GM21423 (cell line): ENCODE measurements around the gene NACC1.

Source experiments
- ATAC-seq: cut with Tn5 transposase; IDR thresholded peaks from one replicate; pipeline ENCODE4 v1.9.1; 2021; ENCODE audit warnings: mild to moderate bottlenecking, moderate library complexity; ENCODE audit not compliant: unreplicated experiment

NACC1 gene

DNA sequence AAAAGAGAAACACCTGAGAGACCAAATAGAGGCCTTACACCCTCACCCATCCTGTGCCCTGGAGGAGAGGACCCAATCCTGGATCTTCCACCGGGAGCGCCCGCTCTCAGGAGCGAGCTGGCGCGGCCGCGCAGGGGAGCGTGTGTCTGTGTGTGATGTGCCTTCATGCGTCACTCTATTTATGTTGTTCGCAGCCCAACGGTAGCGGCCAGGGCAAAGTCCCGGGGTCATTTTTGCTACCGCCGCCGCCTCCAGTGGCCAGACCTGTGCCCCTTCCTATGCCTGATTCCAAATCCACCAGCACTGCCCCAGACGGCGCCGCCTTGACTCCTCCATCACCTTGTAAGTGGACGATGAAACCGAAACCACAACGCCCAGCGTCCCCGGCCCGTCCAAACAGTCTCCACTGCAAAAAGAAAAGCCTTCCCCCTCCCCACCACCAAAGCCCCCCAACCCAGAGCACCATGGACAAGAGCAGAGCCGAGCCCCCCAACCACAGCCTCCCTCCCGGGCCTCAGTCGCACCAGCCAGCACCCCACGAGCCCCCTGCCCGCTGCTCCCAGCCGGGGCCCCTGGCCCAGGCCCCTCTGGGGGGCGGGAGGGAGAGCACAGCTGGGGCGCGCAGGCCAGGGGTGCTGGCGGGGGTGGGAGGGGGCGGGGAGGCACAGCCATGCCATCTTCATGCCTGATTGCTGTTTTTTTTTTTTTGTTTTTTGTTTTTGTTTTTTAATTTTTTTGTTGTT lies 30.1 kb upstream of the NACC1 start:
- ATAC-seq: no peak

DNA sequence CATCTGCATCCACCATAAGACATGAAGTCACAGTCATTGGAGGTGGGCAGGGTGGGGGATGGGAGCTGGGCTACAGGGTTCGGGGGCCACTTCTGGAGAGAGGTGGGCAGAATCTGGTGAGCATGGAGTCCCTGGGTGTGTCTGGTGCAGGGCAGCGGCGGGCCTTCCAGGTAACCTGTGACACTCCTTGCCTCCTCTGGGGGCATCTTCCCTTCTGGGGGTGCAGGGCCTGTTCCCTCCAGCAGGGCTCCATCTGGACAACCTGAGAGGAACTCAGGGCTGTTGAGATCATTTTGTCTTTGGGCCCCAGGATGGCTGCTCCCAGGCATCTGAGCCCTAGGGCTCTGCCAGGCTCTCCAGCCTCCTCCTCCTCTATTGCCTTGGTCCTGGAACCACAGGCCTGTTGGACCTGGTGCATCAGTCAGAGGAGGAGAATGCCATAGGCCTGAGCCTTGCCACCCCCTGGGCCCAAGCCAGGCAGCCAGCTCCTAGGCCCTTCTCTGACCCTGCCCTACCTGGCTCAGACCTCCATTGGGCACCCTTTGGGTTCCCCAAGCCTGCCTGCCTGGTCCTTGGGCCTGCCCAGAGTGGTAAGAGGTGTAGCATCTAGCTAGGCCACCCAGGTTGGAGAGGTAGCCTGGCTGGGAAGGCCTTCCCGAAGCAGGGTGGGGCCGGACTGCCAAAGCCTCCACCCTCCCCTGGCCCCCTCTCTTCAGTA lies 28.8 kb upstream of the NACC1 start:
- ATAC-seq: no peak

DNA sequence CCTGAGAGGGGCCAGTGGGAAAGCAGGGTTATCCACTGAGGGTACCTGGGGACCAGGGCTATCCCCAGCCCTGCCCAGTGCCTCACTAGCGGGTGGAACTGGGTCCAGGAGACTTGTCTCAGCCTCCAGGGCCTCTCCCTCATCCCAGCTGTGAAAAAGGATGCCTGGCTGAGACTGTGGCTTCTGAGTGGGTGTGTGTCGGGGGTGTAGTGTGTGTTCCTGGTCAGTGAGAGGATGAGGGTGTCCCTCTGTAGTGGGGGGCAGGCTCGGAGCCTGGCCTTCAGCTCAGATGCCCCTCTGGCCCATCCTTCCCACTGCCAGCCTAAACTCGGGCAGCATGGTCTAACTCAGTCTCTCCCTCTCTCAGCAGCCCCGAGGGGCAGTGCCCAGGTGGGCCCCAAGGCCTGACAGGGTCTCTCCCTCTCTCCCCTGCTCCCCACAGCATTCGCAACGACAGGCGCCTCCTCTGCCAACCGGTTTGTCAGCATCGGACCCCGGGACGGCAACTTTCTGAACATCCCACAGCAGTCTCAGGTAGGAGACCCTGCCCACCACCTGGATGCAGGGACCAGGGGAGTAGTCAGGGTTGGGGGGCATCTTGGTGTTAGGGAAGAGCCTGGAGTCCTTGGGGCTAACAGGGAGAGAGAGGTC lies 28.1 kb upstream of the NACC1 start:
- no peak for ATAC-seq

DNA sequence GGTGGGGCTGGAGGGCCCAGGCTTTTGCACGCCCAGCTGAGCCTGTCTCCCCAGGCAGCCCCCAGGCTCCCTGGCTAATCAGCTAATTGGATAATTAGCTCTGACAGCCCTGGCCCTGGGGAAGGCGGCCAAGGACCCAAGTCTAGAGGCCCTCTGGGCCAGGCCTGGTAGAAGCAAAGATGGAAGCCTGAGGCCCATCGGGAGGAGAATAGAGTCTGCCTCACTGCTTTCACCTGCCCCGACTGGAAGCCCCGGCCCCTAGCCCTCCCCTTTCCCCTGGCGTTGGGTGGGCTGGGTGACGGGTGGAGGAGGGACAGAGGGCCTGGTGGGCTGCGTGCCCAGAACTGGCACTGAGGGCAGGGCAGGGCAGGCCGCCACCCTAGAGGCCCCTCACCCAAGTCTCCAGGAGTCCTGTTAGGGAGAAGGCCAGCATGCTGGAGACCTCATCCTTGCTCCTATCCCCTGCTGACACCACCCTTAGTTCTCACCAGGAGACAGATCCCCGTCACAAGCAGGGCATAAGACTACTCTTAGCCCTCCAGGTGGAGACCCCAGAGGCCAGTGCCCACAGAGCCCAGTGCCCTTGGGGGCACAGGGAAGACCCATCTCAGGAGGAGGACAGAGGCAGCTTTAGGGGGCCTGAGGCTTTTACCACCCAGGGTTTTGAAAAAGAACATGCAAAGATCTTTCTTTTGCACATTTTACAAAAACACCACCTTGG lies 27.4 kb upstream of the NACC1 start:
- ATAC-seq: no peak

DNA sequence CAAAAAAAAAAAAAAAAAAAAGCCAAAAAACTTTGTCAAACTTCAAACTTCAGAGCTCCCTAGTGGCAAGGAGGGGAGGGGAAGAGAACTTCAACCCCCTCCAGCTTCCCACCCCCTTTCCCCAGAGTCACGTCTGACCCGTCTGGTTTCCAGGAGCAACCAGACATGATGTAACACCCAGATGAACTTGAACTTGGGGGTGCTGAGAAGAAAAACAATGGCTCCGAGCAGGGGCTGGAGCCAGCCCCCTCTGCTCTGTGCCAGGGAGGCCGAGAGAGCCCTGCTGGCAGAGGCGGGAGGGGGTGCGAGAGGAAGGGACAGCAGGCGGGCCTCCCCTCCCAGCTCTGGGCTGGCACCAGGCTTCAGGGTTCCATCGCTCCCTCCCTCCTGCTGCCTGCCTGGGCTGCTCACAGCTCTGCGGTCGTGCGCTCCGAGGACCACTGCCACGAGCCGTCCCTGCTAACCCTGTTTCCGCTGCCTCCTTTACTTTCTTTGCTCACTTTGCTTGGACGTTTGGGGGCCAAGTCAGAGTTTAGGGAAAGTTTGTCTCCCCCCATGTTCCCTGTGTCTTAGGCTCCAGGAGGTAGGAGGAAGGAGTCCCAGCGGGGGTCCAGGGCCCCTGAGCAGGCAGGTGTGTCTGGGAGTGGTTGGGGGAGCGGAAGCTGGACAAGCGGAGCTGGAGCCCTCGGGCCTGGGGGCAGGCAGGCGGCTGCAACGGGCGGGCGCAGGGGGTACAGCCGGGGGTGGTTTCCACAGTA lies 26.5 kb upstream of the NACC1 start:
- no peak for ATAC-seq

DNA sequence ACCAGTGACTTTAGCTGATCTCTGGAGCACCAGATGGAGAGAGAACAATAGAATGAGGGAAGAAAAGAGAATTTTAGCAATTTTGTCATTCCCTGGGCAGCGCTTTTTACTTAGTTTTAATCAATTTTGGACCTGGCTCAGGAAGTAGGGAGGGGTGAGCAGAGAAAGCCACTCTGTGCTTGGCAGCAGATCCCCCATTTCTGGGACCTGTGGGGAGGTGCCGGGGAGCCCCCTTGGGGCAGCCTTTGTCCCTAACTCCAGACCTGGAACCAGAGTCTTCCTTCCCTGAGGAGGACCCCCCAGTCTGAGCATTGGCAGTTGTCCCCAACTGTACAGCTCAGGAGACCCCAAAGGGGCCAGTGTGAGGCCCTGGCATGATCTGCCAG lies 25.9 kb upstream of the NACC1 start:
- no peak for ATAC-seq

DNA sequence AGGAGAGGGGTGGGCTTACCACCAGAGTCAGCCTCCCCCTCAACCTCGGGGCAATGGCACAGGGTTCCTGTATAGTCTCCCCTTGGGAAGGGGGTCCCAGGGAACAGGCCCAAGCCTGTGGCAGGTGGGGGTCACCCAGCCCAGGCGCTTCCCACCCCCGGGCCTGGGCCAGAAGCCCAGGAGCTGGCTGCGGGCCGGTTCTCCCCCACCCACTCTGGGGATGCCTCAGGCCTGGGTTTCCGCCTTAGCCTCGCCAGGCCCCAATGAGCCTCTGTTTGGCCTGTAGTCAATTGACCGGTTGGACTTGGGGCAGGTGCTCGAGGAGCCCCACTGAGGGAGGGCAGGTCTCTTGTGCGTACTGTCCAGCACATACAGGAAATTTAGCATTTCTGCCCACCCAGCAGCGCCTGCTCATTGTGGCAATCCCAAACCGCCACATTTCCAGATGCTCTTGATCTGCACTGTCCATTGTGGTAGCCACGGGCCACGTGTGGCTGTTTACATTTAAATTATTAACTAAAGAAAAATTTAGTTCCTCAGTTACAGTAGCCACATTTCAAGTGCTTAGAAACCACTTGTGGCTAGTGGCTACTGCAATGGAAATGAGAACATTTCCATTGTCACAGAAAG lies 25.3 kb upstream of the NACC1 start:
- no peak for ATAC-seq

DNA sequence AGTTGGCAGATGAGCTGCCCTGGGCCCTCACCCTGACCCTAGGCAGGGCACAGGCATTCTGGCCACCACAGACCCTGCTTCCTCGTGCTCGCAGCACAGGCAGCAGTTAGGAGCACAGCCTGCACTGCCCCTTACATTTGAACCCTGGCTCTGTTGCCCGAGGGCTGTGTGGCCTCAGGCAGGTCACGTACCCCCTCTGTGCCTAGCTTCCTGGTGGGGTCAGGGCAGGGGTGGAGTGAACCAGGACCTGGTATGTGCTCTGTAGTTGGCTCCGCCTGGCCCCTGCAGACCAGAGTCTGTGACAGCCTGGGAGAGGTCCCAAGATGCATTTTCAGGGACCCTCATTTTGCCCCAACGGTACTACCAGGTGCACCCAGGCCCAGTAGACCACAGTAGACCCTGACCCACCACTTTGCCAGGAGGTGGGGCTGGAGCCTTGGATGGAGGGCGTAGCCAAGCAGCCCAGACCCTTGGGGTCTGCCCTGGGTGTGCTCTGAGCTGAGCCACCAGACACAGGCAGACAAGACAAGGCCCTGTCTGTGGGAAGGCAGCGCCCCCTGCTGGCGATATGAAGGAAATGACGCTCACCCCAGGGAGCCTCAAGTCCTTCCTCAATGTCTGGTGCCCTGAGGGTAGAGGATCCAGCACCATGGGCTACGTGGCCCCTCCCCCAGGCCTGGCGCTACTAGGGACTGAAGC lies 24.5 kb upstream of the NACC1 start:
- no peak for ATAC-seq

DNA sequence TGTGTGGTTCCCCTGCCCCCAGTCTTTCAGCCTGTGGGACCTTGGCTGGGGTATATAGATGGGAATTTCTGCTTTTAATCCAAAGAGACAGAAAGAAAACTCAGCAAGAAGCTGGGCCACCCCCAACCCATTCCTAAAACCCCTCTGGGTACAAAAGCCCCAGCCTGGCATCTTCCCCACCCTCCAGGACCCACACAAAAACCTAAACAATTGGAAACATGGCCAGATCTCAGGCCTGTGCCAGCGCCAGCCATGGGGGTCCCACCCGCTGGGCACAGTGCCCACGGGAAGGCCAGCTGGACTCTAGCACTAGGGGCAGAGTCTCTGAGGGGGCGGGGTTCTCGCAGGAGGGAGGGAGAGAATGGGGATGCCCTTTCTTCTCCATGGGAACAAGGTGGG lies 24.0 kb upstream of the NACC1 start:
- ATAC-seq: no peak

DNA sequence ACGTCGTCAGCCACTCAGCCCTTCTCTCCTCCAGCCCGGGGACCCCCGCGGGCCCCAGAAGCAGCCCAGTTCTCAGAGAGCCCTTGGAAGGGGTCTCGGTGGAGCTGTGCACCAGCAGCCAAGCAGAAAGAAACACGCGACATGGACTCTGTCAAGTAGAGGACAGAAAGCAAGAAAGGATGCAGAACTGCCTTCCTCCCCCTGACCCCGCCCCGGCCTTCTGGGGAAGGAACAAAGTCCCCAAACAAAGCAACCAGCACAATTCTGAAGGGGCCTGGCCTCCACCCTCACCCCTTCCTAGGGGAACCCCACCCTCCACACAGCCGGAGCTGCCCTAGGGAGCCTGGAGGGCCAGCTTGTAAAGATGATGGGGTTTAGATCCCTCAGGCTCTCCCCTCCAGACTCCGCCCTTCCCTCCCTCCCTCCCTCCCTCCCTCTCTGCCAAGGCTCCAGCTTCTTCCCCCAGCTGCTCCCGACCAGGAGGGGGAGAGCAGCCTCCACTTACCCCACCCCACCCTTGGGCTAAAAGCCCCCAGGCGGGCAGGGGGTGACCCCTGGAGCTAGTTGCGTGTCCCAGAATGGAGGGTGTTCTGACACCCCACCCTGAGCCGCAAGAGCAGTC lies 23.2 kb upstream of the NACC1 start:
- ATAC-seq: no peak

DNA sequence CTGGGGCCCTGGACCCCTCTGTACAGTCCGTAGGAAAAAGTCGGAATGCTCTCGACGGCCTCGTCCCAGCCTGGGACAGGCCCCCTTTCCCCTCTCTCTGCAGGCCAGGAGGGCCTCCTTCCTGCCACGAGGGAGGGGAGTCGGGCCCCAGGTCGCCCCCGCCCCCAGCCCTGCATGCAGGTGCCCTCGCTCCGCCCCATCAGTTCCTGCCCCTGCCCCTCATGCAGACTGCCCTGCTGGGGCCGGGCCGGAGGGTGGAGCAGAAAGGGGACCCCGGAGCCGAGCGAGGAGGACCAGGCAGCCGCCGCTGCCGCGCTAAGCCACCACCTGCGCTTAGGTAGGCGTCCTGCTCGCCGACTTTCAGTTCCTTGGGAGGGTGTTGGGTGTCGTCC lies 22.7 kb upstream of the NACC1 start:
- ATAC-seq: no peak

DNA sequence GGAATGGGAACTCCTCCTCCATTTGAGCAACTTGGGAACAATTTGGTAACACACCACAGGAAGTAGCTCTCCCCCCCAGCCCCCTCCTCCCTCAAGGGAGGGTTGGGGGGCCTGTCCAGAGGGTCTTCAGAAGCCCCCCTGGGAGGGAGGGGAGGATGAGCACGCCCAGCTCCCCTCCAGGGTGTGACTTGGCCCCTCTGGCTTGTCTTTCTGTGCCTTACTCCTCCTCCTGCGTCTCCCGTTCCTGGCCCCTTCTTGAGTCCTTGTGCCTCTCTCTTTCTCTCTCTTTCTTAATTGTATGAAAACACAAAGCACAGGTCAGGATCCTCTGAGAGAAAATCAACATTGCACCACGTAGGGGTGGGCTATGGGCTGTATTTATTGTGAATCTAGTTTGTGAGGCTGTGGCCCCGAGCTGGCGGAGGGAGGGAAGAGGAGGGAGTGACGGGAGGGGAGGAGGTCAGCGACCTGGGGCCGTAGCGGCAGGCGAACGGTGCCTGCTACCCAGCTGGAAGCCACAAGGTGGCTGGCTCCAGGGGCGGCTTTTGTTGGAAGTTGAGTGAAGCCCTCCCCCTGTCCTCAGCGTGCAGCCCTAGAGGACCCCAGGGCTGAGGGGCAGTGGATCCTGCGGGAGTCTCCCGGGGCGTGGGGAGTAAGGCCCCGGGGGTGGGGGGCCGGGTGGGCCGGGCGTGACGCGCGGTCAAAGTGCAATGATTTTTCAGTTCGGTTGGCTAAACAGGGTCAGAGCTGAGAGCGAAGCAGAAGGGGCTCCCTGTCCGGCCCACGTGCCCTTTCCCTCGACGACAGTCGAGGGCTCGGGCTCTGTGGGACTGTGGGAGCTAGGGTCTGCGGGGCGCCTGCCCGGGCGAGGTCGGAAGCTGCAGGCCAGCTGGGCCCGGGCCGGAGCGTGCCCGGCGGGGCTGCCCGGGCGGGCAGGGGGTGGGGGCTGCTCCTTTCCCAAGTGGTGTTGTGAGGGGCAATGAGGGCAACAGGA lies 21.8 kb upstream of the NACC1 start:
- no peak for ATAC-seq

DNA sequence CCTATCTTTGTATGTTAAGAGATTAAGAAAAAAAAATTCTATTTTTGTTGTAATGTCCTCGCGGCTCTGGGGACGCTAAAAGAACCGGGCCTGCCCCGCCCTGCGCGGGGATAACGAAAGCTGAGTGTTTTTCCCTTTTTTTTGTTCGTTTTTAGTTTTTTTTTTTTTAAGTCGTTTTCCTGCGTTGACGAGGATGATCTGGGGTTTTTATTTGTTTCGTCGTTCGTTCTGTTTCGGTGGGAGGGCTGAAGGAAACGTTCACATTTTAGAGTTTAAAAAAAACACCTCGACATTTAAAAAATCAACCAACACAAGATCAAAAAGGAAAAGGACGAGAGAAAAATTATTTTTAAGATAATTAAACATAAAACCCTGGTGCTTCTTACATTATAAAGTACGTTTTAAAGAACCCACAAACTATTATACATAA lies 21.0 kb upstream of the NACC1 start:
- no peak for ATAC-seq

DNA sequence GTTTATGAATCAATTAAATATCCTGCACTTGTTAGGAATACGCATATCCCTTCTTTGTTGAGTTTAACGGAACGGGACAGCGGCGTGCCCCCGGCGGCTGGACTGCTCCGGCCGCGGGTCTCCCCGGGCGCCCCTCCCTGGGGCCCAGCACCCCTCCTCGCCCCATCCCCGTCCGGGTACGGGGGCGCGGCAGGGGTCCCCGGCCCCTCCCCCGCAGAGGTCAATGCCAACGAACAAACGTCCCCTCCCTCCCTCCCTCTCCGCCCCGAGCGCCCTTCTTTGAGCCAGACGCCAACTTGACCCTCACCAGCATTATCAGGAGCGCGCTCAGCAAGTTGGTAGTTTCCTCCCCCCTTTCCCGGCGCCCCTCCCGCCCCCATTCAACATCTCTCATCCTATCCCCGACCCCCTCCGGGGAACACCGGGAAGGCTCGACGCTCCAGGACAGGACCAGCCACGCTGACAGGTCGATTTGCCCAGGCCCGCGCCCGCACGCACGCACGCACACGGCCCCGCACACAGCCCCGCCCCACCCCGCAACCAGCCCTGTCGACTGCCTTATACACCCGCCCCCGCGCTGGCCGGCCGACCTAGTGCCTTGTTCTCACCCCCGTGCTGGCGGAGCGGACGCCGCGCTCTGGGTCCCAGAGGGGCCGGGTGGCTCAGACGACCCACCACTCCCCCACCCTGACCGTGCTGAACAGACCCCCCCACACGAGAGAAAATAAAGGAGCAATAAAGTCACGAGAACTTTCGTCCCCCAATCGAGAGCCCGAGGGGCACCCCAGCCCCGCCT lies 20.4 kb upstream of the NACC1 start:
- ATAC-seq: no peak

DNA sequence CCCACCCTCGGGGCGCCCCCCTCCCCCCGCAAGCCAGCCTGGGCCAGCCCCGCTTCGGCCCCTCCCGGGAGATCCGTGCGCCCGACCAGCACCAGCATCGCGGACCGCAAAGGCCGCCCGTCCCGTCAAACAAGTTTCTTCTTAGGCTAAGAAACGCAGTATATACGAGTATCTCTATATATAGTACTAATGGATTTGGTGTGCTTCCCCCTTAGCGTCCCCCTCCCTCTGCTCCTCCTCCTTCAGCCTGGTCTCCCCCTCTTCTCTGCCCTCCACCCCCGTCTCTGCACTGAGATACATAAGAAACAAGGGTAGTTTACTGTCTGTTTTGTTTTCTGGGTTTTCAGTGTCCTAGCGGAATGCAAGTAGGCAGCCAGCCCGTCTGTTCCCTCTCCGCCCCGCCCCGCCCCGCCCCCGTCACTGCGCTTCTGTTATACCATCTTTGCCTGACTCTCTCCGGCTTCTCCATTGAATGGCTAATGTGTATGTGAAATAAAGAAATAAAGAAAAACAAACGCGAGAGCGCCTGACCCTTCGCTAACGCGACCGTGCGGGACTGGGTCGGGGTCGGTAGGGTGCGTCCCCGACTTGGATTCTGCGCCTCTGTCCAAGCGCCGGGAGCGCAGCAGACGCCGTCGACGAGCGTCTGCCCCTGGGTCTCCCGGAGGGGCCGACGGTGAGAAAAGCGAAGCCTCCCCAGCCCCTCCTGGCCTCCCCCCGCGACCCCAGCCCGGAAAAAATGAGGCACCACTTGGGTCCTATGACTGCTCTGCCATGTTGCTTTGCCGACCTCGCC lies 19.6 kb upstream of the NACC1 start:
- no peak for ATAC-seq
